ENCODE measurements around the gene NRIP3.

NRIP3 gene

DNA sequence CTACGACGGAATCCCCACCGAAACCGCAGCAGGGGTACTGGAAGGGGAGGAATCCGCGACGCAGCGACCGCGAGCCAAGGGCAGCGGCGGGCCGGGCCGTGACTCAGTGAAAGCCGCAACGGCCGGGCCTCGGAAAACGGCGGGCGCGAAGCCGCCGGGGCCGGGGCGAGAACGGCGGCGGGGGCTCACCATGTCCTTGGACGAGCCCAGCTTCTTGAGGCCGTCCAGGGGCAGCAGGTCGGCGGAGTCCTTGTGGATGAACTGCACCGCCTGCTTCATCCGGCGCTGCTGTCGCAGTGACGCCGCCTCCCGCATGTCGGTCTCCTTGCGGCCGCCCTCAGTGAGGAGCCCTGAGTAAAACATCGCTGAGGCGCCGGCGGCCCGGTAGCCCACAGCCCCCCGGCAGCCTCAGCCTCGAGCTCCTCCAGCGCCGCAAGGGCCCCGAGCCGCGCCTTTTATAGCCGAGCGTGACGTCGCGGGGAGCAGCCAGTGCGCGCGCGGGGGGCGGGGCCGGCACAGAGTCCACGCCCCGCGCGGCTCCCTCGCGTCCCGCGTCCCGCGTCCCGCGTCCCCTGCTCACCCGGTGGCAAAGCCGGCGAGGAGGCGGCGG is at the start of gene NRIP3:
TSS of gene NRIP3 (minus strand) at position 429 of the 610 bp plus-strand sequence. CDS start at position 363, 66 bp downstream.
- peaks cover 30% of the 10 kb centered on the region for H3K4me1 Mint-ChIP-seq (ENCODE audit: low read depth)

DNA sequence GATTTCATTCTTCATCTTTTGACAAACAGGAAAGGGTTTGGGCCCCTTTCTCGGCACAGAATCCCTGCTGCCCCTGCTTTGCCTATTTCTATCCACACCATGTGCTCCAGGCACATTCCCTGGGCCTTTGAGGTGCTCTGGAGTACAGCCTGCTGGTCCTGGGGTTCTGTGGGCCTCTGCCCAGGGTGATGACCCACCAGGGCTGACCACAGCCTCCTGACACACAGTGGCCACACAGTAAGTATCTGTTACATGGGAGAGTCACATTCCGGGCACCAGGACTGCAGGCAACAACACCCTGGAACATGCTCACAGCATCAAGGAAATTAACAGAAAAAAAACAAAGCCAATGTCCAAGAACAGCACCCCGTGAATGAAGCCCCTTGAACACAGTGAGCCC is 48.5 kb upstream of the NRIP3 start:
- H3K4me3 Mint-ChIP-seq, result no peak overlapping the region
- H3K36me3 Mint-ChIP-seq (ENCODE audit: low read depth), result no peaks in the 10 kb centered on the region
- no peaks in the 10 kb centered on the region for H3K4me1 Mint-ChIP-seq (ENCODE audit: low read depth)
- H3K27ac Mint-ChIP-seq, result no peak overlapping the region
- no peaks in the 10 kb centered on the region for H3K9me3 Mint-ChIP-seq
- peaks cover 9% of the 10 kb centered on the region for H3K27me3 Mint-ChIP-seq

More for the DNA sequence above, at the start of gene NRIP3:
- Mint-ChIP-seq H3K36me3 (ENCODE audit: low read depth) (no peaks in the 10 kb centered on the region), H3K4me3 (peak within 1 kb of the TSS; percentile 72), H3K27ac (peak within 1 kb of the TSS; percentile 57), H3K9me3 (no peaks in the 10 kb centered on the region), H3K27me3 (peaks cover 55% of the 10 kb centered on the region)

GRCh38 chr11:9049959-9050358 is 46.2 kb upstream of the NRIP3 start:
- no peaks in the 10 kb centered on the region for H3K36me3 Mint-ChIP-seq (ENCODE audit: low read depth)
- no peak overlapping the region for H3K27ac Mint-ChIP-seq

GRCh38 chr11:9047964-9048523 is 44.2 kb upstream of the NRIP3 start:
- no peaks in the 10 kb centered on the region for H3K9me3 Mint-ChIP-seq
- no peaks in the 10 kb centered on the region for H3K36me3 Mint-ChIP-seq (ENCODE audit: low read depth)
- H3K27me3 Mint-ChIP-seq, result no peaks in the 10 kb centered on the region
- no peaks in the 10 kb centered on the region for H3K4me1 Mint-ChIP-seq (ENCODE audit: low read depth)
- no peak overlapping the region for H3K4me3 Mint-ChIP-seq
- H3K27ac Mint-ChIP-seq, result no peak overlapping the region

More at GRCh38 chr11:9049959-9050358, 46.2 kb upstream of the NRIP3 start:
- H3K4me3 Mint-ChIP-seq, result no peak overlapping the region
- H3K9me3 Mint-ChIP-seq, result no peaks in the 10 kb centered on the region
- H3K27me3 Mint-ChIP-seq, result no peaks in the 10 kb centered on the region
- H3K4me1 Mint-ChIP-seq (ENCODE audit: low read depth), result no peaks in the 10 kb centered on the region

GRCh38 chr11:9046481-9046880 is 42.7 kb upstream of the NRIP3 start:
- H3K27ac Mint-ChIP-seq, result no peak overlapping the region
- H3K36me3 Mint-ChIP-seq (ENCODE audit: low read depth), result no peaks in the 10 kb centered on the region
- H3K27me3 Mint-ChIP-seq, result no peaks in the 10 kb centered on the region
- H3K4me1 Mint-ChIP-seq (ENCODE audit: low read depth), result no peaks in the 10 kb centered on the region
- H3K4me3 Mint-ChIP-seq, result no peak overlapping the region
- H3K9me3 Mint-ChIP-seq, result no peaks in the 10 kb centered on the region

- Mint-ChIP-seq H3K27me3 (peaks cover 11% of the 10 kb centered on the region), H3K36me3 (ENCODE audit: low read depth) (no peaks in the 10 kb centered on the region), H3K27ac (no peak overlapping the region), H3K4me3 (no peak overlapping the region), H3K4me1 (ENCODE audit: low read depth) (no peaks in the 10 kb centered on the region), H3K9me3 (no peaks in the 10 kb centered on the region)
Observed at GRCh38 chr11:9042488-9042887, 38.7 kb upstream of the NRIP3 start.

DNA sequence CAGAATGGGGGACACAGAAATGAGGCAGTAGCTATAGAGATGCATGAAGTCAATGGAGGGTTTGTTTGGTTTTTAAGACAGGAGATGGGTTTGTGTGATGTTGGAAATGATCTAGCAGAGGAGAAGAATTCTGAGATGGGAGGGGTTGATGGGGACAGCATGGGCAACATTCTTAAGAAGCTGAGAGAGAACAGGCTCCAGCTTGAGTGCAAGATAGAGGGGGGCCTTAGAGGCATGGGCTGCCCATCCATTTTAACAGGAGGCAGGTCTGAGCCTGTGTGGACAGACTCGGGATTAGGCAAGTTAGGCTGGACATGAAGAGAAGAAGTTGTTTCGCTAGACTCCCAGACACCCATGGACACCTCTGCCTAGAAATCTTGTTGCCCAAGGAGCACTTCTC is 37.9 kb upstream of the NRIP3 start:
- Mint-ChIP-seq H3K27me3 (peaks cover 11% of the 10 kb centered on the region), H3K9me3 (no peaks in the 10 kb centered on the region)

GRCh38 chr11:9040410-9040809 is 36.6 kb upstream of the NRIP3 start:
- Mint-ChIP-seq H3K36me3 (ENCODE audit: low read depth) (no peaks in the 10 kb centered on the region), H3K27ac (no peak overlapping the region), H3K4me1 (ENCODE audit: low read depth) (no peaks in the 10 kb centered on the region), H3K4me3 (no peak overlapping the region), H3K9me3 (no peaks in the 10 kb centered on the region), H3K27me3 (peaks cover 11% of the 10 kb centered on the region)

More for the DNA sequence above, 37.9 kb upstream of the NRIP3 start:
- H3K27ac Mint-ChIP-seq, result no peak overlapping the region
- no peaks in the 10 kb centered on the region for H3K4me1 Mint-ChIP-seq (ENCODE audit: low read depth)
- no peak overlapping the region for H3K4me3 Mint-ChIP-seq
- no peaks in the 10 kb centered on the region for H3K36me3 Mint-ChIP-seq (ENCODE audit: low read depth)

DNA sequence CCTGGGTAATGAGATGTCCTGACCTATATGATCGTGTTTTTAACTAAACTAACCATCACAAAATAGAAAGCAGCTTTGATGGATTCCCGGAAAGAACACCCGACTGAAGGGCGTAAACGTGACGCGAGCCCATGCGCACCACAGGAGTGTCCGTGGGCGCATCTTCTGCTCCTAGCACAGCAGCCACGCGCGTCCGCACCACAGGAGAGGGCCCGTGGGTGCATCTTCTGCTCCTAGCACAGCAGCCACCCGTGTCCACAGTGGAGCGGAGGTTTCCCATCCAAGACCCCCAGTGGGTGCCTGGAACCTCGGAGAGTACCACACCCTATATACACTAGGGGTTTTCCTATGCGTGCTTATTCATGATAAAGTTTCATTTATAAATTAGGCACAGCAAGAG is 36.1 kb upstream of the NRIP3 start:
- Mint-ChIP-seq H3K9me3 (no peaks in the 10 kb centered on the region), H3K27me3 (peaks cover 11% of the 10 kb centered on the region), H3K4me3 (no peak overlapping the region), H3K27ac (no peak overlapping the region), H3K4me1 (ENCODE audit: low read depth) (no peaks in the 10 kb centered on the region), H3K36me3 (ENCODE audit: low read depth) (no peaks in the 10 kb centered on the region)

GRCh38 chr11:9039198-9039597 is 35.4 kb upstream of the NRIP3 start:
- Mint-ChIP-seq H3K27ac (no peak overlapping the region), H3K27me3 (peaks cover 11% of the 10 kb centered on the region), H3K9me3 (no peaks in the 10 kb centered on the region), H3K4me3 (no peak overlapping the region), H3K4me1 (ENCODE audit: low read depth) (no peaks in the 10 kb centered on the region), H3K36me3 (ENCODE audit: low read depth) (no peaks in the 10 kb centered on the region)

DNA sequence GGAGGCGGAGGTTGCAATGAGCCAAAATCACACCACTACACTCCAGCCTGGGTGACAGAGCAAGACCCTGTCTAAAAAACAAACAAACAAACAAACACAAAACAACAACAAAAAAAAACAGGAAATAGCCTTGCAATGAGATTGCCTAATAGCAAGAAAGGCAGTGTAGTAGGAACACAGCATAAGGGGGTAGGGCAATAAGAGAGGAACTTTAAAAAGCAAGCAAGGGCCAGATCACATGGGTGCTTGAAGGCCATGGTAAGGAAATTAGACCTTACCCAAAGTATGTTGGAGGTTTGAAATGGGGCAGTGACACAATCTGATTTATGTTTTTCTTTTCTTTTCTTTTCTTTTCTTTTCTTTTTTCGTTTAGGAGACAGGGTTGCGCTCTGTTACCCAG is 34.7 kb upstream of the NRIP3 start:
- Mint-ChIP-seq H3K27me3 (peaks cover 11% of the 10 kb centered on the region), H3K9me3 (no peaks in the 10 kb centered on the region), H3K36me3 (ENCODE audit: low read depth) (no peaks in the 10 kb centered on the region), H3K4me3 (no peak overlapping the region), H3K27ac (no peak overlapping the region), H3K4me1 (ENCODE audit: low read depth) (no peaks in the 10 kb centered on the region)

DNA sequence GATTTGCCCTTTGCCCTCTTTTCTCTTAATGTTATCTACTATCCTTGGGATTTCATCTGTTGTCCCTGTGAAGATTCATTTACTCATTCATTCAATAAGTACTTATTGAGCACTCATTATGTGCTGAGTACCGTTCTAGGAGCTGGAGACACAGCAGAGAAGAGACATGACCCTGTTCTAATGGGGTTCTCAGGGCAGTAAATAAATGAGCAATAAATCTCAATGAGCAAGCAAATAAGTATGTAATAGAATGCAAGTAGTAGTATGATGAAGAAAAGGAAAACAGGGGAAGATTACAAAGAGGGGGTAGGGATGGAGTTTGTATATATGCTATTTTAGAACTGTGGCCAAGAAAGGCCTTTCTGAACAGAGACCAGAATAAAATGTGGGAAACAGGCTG is 34.2 kb upstream of the NRIP3 start:
- Mint-ChIP-seq H3K27me3 (peaks cover 11% of the 10 kb centered on the region), H3K4me3 (no peak overlapping the region), H3K36me3 (ENCODE audit: low read depth) (no peaks in the 10 kb centered on the region)

DNA sequence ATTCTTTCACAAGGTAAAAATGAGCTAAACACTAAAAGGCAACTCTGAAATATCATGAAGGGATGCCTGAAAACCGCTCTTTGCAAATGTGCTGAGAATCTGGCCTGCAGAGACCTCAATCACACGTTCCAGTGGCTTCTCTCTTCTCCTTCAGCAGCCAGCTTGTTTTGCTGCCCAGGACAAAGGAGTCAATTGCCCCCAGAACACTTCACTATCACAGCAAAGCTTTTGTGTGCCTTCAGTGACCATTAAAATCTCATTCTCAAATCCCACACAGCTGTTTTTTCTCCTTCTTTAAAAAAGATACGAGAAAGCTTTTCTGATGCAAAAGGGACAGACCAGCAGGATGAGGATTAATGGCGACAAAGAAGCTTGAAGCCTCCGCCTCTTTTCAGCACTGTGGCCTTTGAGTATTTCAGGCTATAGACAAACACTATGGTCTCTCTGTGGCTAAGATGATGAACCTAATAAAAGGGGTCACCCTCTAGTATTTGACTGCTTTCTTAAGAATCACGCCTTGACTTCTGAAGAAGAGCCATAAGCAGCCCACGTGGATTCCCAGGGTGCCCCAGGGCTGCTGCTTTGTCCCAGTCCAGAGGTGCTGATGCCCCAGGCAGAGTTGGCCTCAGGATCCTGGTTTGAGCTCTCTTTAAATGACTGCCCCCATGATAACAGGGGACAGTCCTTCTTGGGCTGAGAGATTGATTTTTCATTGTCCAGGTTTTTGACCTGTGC is 33.4 kb upstream of the NRIP3 start:
- Mint-ChIP-seq H3K27me3 (peaks cover 11% of the 10 kb centered on the region), H3K27ac (no peak overlapping the region), H3K36me3 (ENCODE audit: low read depth) (no peaks in the 10 kb centered on the region), H3K9me3 (no peaks in the 10 kb centered on the region), H3K4me3 (no peak overlapping the region), H3K4me1 (ENCODE audit: low read depth) (no peaks in the 10 kb centered on the region)

More for the DNA sequence above, 34.2 kb upstream of the NRIP3 start:
- Mint-ChIP-seq H3K4me1 (ENCODE audit: low read depth) (no peaks in the 10 kb centered on the region), H3K27ac (no peak overlapping the region), H3K9me3 (no peaks in the 10 kb centered on the region)

DNA sequence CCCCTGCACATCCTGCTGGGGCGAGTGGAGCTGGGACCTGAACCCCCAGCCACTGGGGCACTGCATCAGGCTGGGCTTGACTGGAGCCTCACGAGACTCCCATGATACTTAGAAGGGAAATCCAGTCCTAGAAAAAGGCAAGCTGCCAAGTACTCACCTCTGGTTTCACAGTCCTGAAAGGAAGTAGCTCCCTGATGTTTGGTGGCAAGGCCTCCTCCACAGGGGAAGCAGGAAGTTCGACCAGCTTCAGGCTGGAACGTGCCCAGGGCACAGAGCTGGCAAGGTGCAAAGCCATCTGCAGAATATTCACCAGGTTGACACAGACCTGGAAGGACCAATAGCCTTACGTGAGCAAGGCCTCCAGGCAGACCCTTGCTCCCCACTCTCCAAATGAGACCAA is 26.8 kb upstream of the NRIP3 start:
- Mint-ChIP-seq H3K4me1 (ENCODE audit: low read depth) (no peaks in the 10 kb centered on the region), H3K4me3 (no peak overlapping the region), H3K36me3 (ENCODE audit: low read depth) (no peaks in the 10 kb centered on the region), H3K27me3 (no peaks in the 10 kb centered on the region), H3K9me3 (no peaks in the 10 kb centered on the region), H3K27ac (no peak overlapping the region)

DNA sequence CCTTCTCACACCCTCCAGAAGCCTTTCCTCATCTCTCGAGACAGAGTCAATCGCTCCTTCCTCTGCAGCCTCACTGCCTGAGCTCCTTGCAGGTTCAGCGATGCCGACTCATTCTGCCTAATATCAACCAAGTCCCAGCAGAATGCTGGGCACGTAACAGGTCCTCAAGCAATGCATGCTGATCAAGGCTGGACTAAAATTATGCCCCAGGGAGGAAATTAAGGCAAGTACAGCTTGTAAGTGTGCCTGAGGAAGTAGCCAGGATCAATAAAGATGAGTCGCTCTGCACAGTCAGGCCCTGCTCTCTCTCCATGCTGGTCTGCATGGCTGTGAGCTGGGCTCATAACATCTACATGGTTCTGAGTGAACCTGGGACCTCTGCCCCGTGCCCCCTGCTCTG is 25.6 kb upstream of the NRIP3 start:
- Mint-ChIP-seq H3K36me3 (ENCODE audit: low read depth) (no peaks in the 10 kb centered on the region), H3K27me3 (peaks cover 3% of the 10 kb centered on the region), H3K4me1 (ENCODE audit: low read depth) (no peaks in the 10 kb centered on the region), H3K9me3 (no peaks in the 10 kb centered on the region), H3K4me3 (no peak overlapping the region), H3K27ac (no peak overlapping the region)

Measured in stimulated activated naive CD8-positive, alpha-beta T cell treated with anti-CD3 and anti-CD28 coated beads, Interleukin-15, Interleukin-2, amounts not matched to agents 100 ng/mL and 50 ng/mL, for 24 hours (primary cell).